CD4-positive, alpha-beta T cell (primary cell): ENCODE results near the gene DGLUCY. TPM values are rescaled to one million over a fixed set of nuclear protein-coding genes. Genes with fewer than 3 reads are reported as not detected.

Experiments used
- ATAC-seq: fragments of 200-7000 bp; cut with Tn5 transposase; one replicate; pipeline ENCODE4 v1.10.0; 2022; ENCODE audit warnings: mild to moderate bottlenecking; ENCODE audit not compliant: poor library complexity
- CTCF ChIA-PET: fragments of 350-600 bp; sonication (Branson Sonifier 250); formaldehyde crosslinking; loops from one replicate; lab custom pipeline; 2021; ENCODE audit warnings: antibody characterized with exemption, inconsistent platforms; lab: Charles Lee
- POLR2A ChIA-PET: fragments of 350-600 bp; sonication (Branson Sonifier 250); formaldehyde crosslinking; loops from one replicate; lab custom pipeline; 2021; ENCODE audit warnings: antibody characterized with exemption, inconsistent platforms; lab: Charles Lee
- DNase-seq, 14 experiments: peaks; one replicate each; pipeline ENCODE4 v3.0.0-alpha.2; 2013 to 2020; ENCODE audit warnings: mixed read lengths in 2 of 14
- H3K27ac ChIP-seq, 2 donors: one replicate each; pipeline versions ENCODE4 v1.5.1 to v1.7.0; 2013; ENCODE audit warnings: low read length in 2 of 2, low read depth in 1 of 2, mild to moderate bottlenecking in 1 of 2
- H3K27me3 ChIP-seq, 2 experiments: 1 replicate in 1 of 2; 2 replicates in 1 of 2; pipeline versions ENCODE4 v1.6.1 to v1.7.0; 2013; ENCODE audit warnings: low read length in 2 of 2, control low read depth in 1 of 2, mild to moderate bottlenecking in 1 of 2, moderate library complexity in 1 of 2; ENCODE audit not compliant: insufficient read depth in 2 of 2, control insufficient read depth in 1 of 2
- H3K36me3 ChIP-seq: one replicate; pipeline ENCODE4 v1.6.1; 2013; ENCODE audit warnings: low read length, control low read depth; ENCODE audit not compliant: insufficient read depth
- H3K4me1 ChIP-seq: one replicate; pipeline ENCODE4 v1.6.1; 2013; ENCODE audit warnings: low read length, control low read depth; ENCODE audit not compliant: insufficient read depth
- H3K4me3 ChIP-seq: one replicate; pipeline ENCODE4 v1.5.1; 2013; ENCODE audit warnings: mild to moderate bottlenecking, low read length, moderate library complexity
- H3K9me3 ChIP-seq, 2 experiments: 1 replicate in 1 of 2; 2 replicates in 1 of 2; pipeline versions ENCODE4 v1.6.1 to v1.7.0; 2013; ENCODE audit warnings: low read length in 2 of 2, mild to moderate bottlenecking in 2 of 2, control low read depth in 1 of 2, moderate library complexity in 1 of 2; ENCODE audit not compliant: control insufficient read depth in 1 of 2, insufficient read depth in 1 of 2
- H3K27ac Mint-ChIP-seq: one replicate; pipeline ENCODE4 v1.8.0; 2020; ENCODE audit warnings: mixed read lengths
- H3K27me3 Mint-ChIP-seq: one replicate; pipeline ENCODE4 v1.8.0; 2021; ENCODE audit warnings: mixed read lengths
- H3K36me3 Mint-ChIP-seq: one replicate; pipeline ENCODE4 v1.8.0; 2021; ENCODE audit warnings: low read depth, mixed read lengths
- H3K4me1 Mint-ChIP-seq: one replicate; pipeline ENCODE4 v1.8.0; 2021; ENCODE audit warnings: low read depth, mixed read lengths
- H3K4me3 Mint-ChIP-seq: one replicate; pipeline ENCODE4 v1.8.0; 2020; ENCODE audit warnings: mild to moderate bottlenecking, mixed read lengths
- H3K9me3 Mint-ChIP-seq: one replicate; pipeline ENCODE4 v1.8.0; 2020; ENCODE audit warnings: mixed read lengths
- CTCF ChIP-seq: fragments of 200-600 bp; IDR thresholded peaks from one replicate; pipeline ENCODE4 v1.8.0; 2022; ENCODE audit warnings: antibody characterized with exemption, mild to moderate bottlenecking
- intact Hi-C, 2 experiments: fragments of 100-400 bp; cut with DNase I in 1 of 2; cut with micrococcal nuclease in 1 of 2; formaldehyde crosslinking; loops; one replicate each; pipeline versions ENCODE4 v1.15.1 to v1.9.0; 2023 to 2025; cut with DNase I, micrococcal nuclease
- total RNA-seq, 174 experiments: library from RNA in 2 of 174; stranded (reverse) in 2 of 174; gene quantifications; one replicate each; pipeline ENCODE4 v1.2.3 and lab custom pipeline; 2021 to 2026

Gene DGLUCY
- total RNA-seq, 2 experiments from 2014 or later: 33.0 to 34.9 TPM

GRCh38 chr14:91146661-91147060 lies 32.8 kb downstream of the DGLUCY start:
- no peak overlapping the region for H3K27ac ChIP-seq
- ATAC-seq: no peak
- H3K27me3 Mint-ChIP-seq: no peaks in the 10 kb centered on the region
- TF ChIP-seq CTCF: no peak
- no peaks in the 10 kb centered on the region for H3K9me3 Mint-ChIP-seq
- peaks cover 30% of the 10 kb centered on the region for H3K4me1 Mint-ChIP-seq
- no peak overlapping the region for H3K27ac Mint-ChIP-seq
- H3K4me1 ChIP-seq: peaks cover 20% of the 10 kb centered on the region
- H3K36me3 Mint-ChIP-seq: peaks cover 50% of the 10 kb centered on the region
- H3K4me3 ChIP-seq: no peak overlapping the region
- no peaks in the 10 kb centered on the region for H3K27me3 ChIP-seq
- no peak overlapping the region for H3K4me3 Mint-ChIP-seq
- POLR2A ChIA-PET: no interaction called here
- peaks cover 42% of the 10 kb centered on the region for H3K36me3 ChIP-seq
- H3K9me3 ChIP-seq: no peaks in the 10 kb centered on the region
- CTCF ChIA-PET: no interaction called here
- intact Hi-C loops: no loop called here
- DNase-seq: no peak

DNA sequence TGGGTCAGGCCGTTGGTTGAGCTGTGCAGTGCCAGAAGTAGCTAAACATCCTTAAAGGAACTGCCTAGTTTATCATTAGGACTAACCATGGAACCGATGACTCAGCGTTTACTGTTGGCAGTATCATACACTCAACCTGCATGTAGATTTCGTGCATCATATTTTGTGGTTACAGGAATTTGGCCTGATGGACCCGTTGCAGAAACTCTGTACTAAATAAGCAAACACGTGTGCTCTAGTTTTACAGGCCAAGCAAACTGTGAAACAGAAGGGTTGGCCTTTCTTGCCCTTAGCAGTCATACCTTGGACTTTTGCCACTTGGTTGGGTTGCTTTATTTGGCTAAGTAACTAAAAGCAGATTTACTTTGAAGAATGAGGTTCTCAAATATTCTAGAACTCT lies 35.6 kb downstream of the DGLUCY start:
- Mint-ChIP-seq H3K27ac (no peak overlapping the region), H3K36me3 (peaks cover 34% of the 10 kb centered on the region), H3K4me1 (peaks cover 9% of the 10 kb centered on the region), H3K27me3 (no peaks in the 10 kb centered on the region), H3K4me3 (no peak overlapping the region), H3K9me3 (no peaks in the 10 kb centered on the region)
- H3K4me3 ChIP-seq: no peak overlapping the region
- TF ChIP-seq CTCF: no peak
- H3K9me3 ChIP-seq: no peaks in the 10 kb centered on the region
- H3K27me3 ChIP-seq: no peaks in the 10 kb centered on the region
- H3K27ac ChIP-seq: no peak overlapping the region
- peaks cover 33% of the 10 kb centered on the region for H3K36me3 ChIP-seq
- no peak for DNase-seq
- ChIA-PET CTCF (no interaction called here), POLR2A (no interaction called here)
- H3K4me1 ChIP-seq: peaks cover 9% of the 10 kb centered on the region
- intact Hi-C loops: no loop called here
- ATAC-seq: no peak

DNA sequence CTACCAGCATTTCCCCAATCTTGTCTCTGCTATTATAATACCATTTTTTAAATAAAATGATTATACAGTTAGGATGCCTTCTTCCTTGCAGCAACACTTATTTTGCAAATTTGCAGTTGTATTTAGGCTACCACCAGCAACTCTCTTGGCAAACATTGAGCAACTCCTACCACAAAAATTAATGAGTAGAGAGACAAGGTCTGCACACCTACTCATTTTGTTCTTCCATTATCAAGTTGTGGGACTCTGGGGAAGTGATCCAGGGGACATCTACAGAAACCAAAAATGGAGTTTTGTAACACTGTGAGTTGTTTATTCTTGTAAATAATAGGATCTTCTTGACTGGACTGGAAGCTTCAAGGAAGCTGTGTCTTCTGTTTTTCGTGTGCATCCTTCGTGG lies 38.6 kb downstream of the DGLUCY start:
- peaks cover 36% of the 10 kb centered on the region for H3K36me3 Mint-ChIP-seq
- H3K27me3 Mint-ChIP-seq: no peaks in the 10 kb centered on the region
- peaks cover 6% of the 10 kb centered on the region for H3K4me1 Mint-ChIP-seq
- no peak overlapping the region for H3K27ac ChIP-seq
- ChIA-PET CTCF (no interaction called here), POLR2A (no interaction called here)
- peaks cover 19% of the 10 kb centered on the region for H3K36me3 ChIP-seq
- no peak for DNase-seq
- H3K4me3 ChIP-seq: no peak overlapping the region
- no peaks in the 10 kb centered on the region for H3K27me3 ChIP-seq
- H3K9me3 Mint-ChIP-seq: no peaks in the 10 kb centered on the region
- H3K4me1 ChIP-seq: peaks cover 6% of the 10 kb centered on the region
- no peak overlapping the region for H3K4me3 Mint-ChIP-seq
- no peaks in the 10 kb centered on the region for H3K9me3 ChIP-seq
- H3K27ac Mint-ChIP-seq: no peak overlapping the region
- TF ChIP-seq CTCF: no peak
- intact Hi-C loops: no loop called here
- ATAC-seq: no peak
